Vagina (tissue), 2 donors: ENCODE measurements around the gene GCG. TPM values are rescaled to one million over a fixed set of nuclear protein-coding genes. Genes with fewer than 3 reads are reported as not detected.

Experiments used
- DNase-seq, 2 donors: peaks; one replicate each; pipeline ENCODE4 v3.0.0-alpha.2; 2017; ENCODE audit errors: extremely low spot score in 2 of 2
- H3K27ac ChIP-seq: fragments of 200-600 bp; sonication (generic); one replicate; pipeline ENCODE4 v1.5.1; 2019
- H3K27me3 ChIP-seq: fragments of 200-600 bp; sonication (generic); one replicate; pipeline ENCODE4 v1.5.1; 2019
- H3K36me3 ChIP-seq, 2 donors: fragments of 200-600 bp; sonication (generic); one replicate each; pipeline ENCODE4 v1.5.1; 2017 to 2019
- H3K4me1 ChIP-seq: fragments of 200-600 bp; sonication (generic); one replicate; pipeline ENCODE4 v1.5.1; 2019
- H3K4me3 ChIP-seq, 2 donors: fragments of 200-600 bp; sonication (generic); 1 replicate in 1 of 2; 2 replicates in 1 of 2; pipeline ENCODE4 v1.5.1; 2016 to 2019
- H3K9me3 ChIP-seq: fragments of 200-600 bp; sonication (generic); one replicate; pipeline ENCODE4 v1.5.1; 2019
- POLR2A ChIP-seq, 2 donors: fragments of 450-650 bp; IDR thresholded peaks; one replicate each; pipeline ENCODE4 v1.6.1; 2017; ENCODE audit warnings: antibody characterized with exemption in 2 of 2, mild to moderate bottlenecking in 2 of 2, moderate library complexity in 2 of 2
- POLR2AphosphoS5 ChIP-seq, 2 donors: sonication (generic); formaldehyde crosslinking; IDR thresholded peaks; one replicate each; pipeline ENCODE4 v1.9.0; 2017; ENCODE audit warnings: antibody characterized with exemption in 2 of 2, mild to moderate bottlenecking in 2 of 2, low read depth in 1 of 2; ENCODE audit not compliant: insufficient read depth in 1 of 2
- intact Hi-C: fragments of 100-400 bp; cut with DNase I; formaldehyde crosslinking; loops from one replicate; pipeline ENCODE4 v1.15.1; 2023
- total RNA-seq: library from RNA; depleted of rRNA; stranded (reverse); fragments of >200 nt; gene quantifications from one replicate; pipeline ENCODE4 v1.2.3, GENCODE V29; 2016
- TF ChIP-seq, protein P1 (sequence below), 3 experiments: fragments of 450-650 bp in 2 of 3; fragments of 200-600 bp in 1 of 3; sonication (generic) in 1 of 3; IDR thresholded peaks; one replicate each; pipeline ENCODE4 v1.5.1; 2017 to 2019; ENCODE audit warnings: antibody characterized with exemption in 3 of 3, mild to moderate bottlenecking in 2 of 3, moderate library complexity in 2 of 3

Gene GCG
- total RNA-seq, 1 donor from 2014 or later: not detected

DNA sequence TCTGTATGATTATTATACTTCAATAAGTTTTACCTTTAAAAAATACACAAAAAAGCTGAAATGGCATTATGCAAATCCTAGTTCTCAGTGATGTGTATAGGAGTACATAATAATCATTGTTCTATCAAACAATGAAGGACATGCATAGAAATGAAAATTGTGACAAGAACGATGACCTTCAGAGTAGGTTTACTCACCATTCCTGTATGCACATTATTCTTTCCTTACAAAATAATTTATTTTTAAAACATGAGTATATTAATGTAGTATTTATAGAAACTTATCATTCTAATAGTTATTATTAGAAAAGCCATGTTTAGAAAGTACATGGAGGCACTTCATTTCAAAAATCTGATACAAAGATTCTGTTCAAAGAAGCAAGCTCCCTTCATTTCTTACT lies 45.3 kb downstream of the GCG start:
- TF ChIP-seq, protein P1, sequence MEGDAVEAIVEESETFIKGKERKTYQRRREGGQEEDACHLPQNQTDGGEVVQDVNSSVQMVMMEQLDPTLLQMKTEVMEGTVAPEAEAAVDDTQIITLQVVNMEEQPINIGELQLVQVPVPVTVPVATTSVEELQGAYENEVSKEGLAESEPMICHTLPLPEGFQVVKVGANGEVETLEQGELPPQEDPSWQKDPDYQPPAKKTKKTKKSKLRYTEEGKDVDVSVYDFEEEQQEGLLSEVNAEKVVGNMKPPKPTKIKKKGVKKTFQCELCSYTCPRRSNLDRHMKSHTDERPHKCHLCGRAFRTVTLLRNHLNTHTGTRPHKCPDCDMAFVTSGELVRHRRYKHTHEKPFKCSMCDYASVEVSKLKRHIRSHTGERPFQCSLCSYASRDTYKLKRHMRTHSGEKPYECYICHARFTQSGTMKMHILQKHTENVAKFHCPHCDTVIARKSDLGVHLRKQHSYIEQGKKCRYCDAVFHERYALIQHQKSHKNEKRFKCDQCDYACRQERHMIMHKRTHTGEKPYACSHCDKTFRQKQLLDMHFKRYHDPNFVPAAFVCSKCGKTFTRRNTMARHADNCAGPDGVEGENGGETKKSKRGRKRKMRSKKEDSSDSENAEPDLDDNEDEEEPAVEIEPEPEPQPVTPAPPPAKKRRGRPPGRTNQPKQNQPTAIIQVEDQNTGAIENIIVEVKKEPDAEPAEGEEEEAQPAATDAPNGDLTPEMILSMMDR (IDR thresholded peaks at IDR 0.05): no peak
- TF ChIP-seq POLR2AphosphoS5 (IDR thresholded peaks at IDR 0.05; ENCODE audit: insufficient read depth in 1 of 2, low read depth in 1 of 2) (no peak), POLR2A (IDR thresholded peaks at IDR 0.05) (no peak)
- no peaks in the 10 kb centered on the region for H3K27me3 ChIP-seq
- H3K9me3 ChIP-seq: no peaks in the 10 kb centered on the region
- no peaks in the 10 kb centered on the region for H3K4me1 ChIP-seq
- no peak overlapping the region for H3K4me3 ChIP-seq
- no peak for DNase-seq
- intact Hi-C loops: no loop called here
- H3K36me3 ChIP-seq: no peaks in the 10 kb centered on the region
- no peak overlapping the region for H3K27ac ChIP-seq

DNA sequence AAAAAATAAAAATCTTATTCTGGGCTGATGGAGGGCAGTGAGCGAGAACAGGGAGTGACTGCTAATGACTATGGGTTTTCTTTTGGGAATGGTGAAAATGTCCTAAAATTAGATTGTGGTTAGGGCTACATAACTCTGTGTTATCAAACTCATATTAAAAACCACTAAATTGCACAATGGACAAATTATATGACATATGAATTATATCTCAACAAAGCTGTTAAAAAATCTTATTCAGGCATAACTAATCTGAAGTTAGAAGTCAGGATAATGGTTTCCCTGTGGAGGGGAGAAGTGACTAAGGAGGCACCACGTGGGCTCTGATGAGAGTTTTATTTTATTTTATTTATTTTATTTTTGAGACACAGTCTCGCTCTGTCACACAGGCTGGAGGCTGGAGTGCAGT lies 45.9 kb downstream of the GCG start:
- H3K4me1 ChIP-seq: no peaks in the 10 kb centered on the region
- H3K27me3 ChIP-seq: no peaks in the 10 kb centered on the region
- H3K4me3 ChIP-seq: no peak overlapping the region
- no peaks in the 10 kb centered on the region for H3K36me3 ChIP-seq
- intact Hi-C loops: no loop called here
- no peak overlapping the region for H3K27ac ChIP-seq
- TF ChIP-seq POLR2A (IDR thresholded peaks at IDR 0.05) (no peak), POLR2AphosphoS5 (IDR thresholded peaks at IDR 0.05; ENCODE audit: insufficient read depth in 1 of 2, low read depth in 1 of 2) (no peak)
- TF ChIP-seq, protein P1 (IDR thresholded peaks at IDR 0.05): no peak
- H3K9me3 ChIP-seq: no peaks in the 10 kb centered on the region
- DNase-seq: no peak

DNA sequence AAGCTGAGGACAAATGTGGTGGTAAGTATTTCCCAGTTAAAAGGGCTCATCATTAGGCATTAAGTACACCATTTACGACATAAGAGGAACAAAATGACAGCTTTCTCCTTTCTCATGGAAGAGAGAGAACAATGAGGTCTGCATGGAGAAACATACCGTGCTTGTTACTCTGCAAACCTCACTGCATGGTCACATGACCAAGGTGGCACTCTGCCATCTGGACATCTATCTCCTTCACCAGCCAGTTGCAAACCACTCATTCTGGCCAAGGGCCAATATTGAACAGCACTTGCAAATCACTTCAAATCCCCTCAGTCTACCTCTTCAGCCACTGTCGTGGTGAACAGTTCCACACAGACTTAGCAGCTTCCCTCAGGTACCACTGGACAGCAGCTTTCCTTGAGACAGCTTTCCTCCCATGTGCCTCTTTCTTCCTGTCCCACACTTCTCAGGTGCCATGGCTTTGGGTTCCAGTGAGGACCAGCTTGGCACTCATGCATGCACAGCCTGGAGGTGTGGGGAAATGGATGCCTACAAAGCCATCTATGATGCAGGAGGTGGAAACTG lies 48.5 kb downstream of the GCG start:
- Histone ChIP-seq H3K4me1 (no peaks in the 10 kb centered on the region), H3K9me3 (no peaks in the 10 kb centered on the region), H3K36me3 (no peaks in the 10 kb centered on the region), H3K27me3 (no peaks in the 10 kb centered on the region), H3K27ac (no peak overlapping the region), H3K4me3 (no peak overlapping the region)
- DNase-seq: no peak
- intact Hi-C loops: no loop called here
- TF ChIP-seq POLR2A (IDR thresholded peaks at IDR 0.05): no peak
- no peak for TF ChIP-seq POLR2AphosphoS5 (IDR thresholded peaks at IDR 0.05; ENCODE audit: insufficient read depth in 1 of 2, low read depth in 1 of 2)
- TF ChIP-seq, protein P1 (IDR thresholded peaks at IDR 0.05): no peak

DNA sequence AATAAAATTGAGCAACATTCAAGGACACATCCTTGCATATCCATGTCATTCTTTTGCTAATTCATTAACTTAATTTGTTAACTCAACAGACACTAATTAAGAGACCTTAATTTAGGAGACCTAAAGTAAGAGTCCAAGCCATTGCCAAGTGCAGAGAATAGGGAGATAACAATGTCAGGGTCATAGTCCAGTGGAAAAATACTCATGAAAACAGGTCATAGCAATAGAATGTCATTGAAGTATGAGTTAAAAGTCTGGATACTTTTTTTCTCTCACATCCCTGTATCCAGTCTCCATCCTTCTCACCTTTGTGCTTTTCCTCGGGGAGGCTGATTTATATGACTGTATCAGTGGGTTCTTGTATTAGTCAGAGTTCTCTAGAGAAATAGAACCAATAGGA lies 51.5 kb downstream of the GCG start:
- Histone ChIP-seq H3K4me1 (no peaks in the 10 kb centered on the region), H3K27me3 (no peaks in the 10 kb centered on the region), H3K27ac (no peak overlapping the region), H3K36me3 (no peaks in the 10 kb centered on the region), H3K9me3 (no peaks in the 10 kb centered on the region), H3K4me3 (no peak overlapping the region)
- TF ChIP-seq, protein P1 (IDR thresholded peaks at IDR 0.05): no peak
- TF ChIP-seq POLR2AphosphoS5 (IDR thresholded peaks at IDR 0.05; ENCODE audit: insufficient read depth in 1 of 2, low read depth in 1 of 2): no peak
- TF ChIP-seq POLR2A (IDR thresholded peaks at IDR 0.05): no peak
- no peak for DNase-seq
- intact Hi-C loops: no loop called here

DNA sequence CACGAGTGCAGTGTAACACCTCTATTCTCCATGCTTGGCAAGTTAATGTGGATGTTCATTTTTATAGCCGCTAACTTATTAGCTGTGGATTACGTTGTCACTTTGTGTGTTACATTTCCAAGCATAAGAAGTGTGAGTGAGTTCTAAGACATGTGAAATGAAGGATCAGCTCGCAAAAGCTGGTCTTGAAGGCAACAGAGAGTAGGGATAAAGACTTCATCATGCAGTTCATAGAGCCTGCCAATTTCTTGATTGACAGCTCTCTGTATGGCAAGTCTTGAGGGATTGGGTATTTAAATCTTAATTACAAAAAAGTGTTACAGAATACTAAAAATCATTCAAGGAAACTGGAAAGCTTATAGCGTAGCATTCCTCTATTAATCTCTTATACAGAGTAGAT lies 52.2 kb downstream of the GCG start:
- Histone ChIP-seq H3K4me3 (no peak overlapping the region), H3K36me3 (no peaks in the 10 kb centered on the region), H3K27me3 (no peaks in the 10 kb centered on the region), H3K4me1 (no peaks in the 10 kb centered on the region), H3K9me3 (no peaks in the 10 kb centered on the region), H3K27ac (no peak overlapping the region)
- intact Hi-C loops: no loop called here
- no peak for TF ChIP-seq POLR2AphosphoS5 (IDR thresholded peaks at IDR 0.05; ENCODE audit: insufficient read depth in 1 of 2, low read depth in 1 of 2)
- no peak for TF ChIP-seq POLR2A (IDR thresholded peaks at IDR 0.05)
- TF ChIP-seq, protein P1 (IDR thresholded peaks at IDR 0.05): no peak
- no peak for DNase-seq
